IMR-90 (cell line): ENCODE measurements around the gene UTP14A. TPM values are rescaled to one million over a fixed set of nuclear protein-coding genes. Genes with fewer than 3 reads are reported as not detected.

Experiments used
- ATAC-seq: fragments of 200-7000 bp; cut with Tn5 transposase; 2 replicates; pipeline ENCODE4 v1.9.1; 2020; ENCODE audit warnings: low read depth, mild to moderate bottlenecking, moderate library complexity
- BruUV-seq: library from RNA; stranded (reverse); fragments of 400-500 nt; replicated peaks from 2 replicates; lab custom pipeline; 2021; lab: Mats Ljungman, UMichigan
- CTCF ChIA-PET: fragments of 300-600 bp; formaldehyde crosslinking; extraction: SDS; loops from one replicate; lab custom pipeline; 2021; ENCODE audit warnings: antibody characterized with exemption; lab: Yijun Ruan, JAX
- POLR2A ChIA-PET: fragments of 300-600 bp; sonication (Branson Sonifier 250); formaldehyde crosslinking; loops from one replicate; lab custom pipeline; 2022; ENCODE audit warnings: antibody characterized with exemption; ENCODE audit not compliant: unreplicated experiment; lab: Charles Lee
- DNase-seq: peaks from one replicate; pipeline ENCODE4 v3.0.0; 2013
- H2AFZ ChIP-seq: replicated peaks from 2 replicates; pipeline ENCODE3; 2013; ENCODE audit warnings: low read length, mild to moderate bottlenecking; ENCODE audit not compliant: poor library complexity
- H2AK5ac ChIP-seq: 2 replicates; pipeline ENCODE4 v1.6.1; 2013; ENCODE audit warnings: low read depth, low read length, inconsistent platforms
- H2AK9ac ChIP-seq: replicated peaks from 2 replicates; pipeline ENCODE3; 2013; ENCODE audit warnings: mild to moderate bottlenecking, low read depth, low read length, moderate library complexity; ENCODE audit not compliant: poor library complexity
- H2BK120ac ChIP-seq: 2 replicates; pipeline ENCODE4 v1.6.1; 2013; ENCODE audit warnings: low read depth, low read length, inconsistent platforms
- H2BK15ac ChIP-seq: 3 replicates; pipeline ENCODE4 v1.6.1; 2013; ENCODE audit warnings: low read depth, low read length, inconsistent platforms
- H2BK20ac ChIP-seq: 2 replicates; pipeline ENCODE4 v1.6.1; 2013; ENCODE audit warnings: low read depth, mild to moderate bottlenecking, inconsistent platforms, low read length, moderate library complexity
- H2BK5ac ChIP-seq: 2 replicates; pipeline ENCODE4 v1.6.1; 2013; ENCODE audit warnings: mild to moderate bottlenecking, low read depth, low read length, inconsistent platforms; ENCODE audit not compliant: poor library complexity, severe bottlenecking
- H3K14ac ChIP-seq: replicated peaks from 2 replicates; pipeline ENCODE4 v1.6.1; 2013; ENCODE audit warnings: low read depth, low read length, inconsistent platforms
- H3K18ac ChIP-seq: 2 replicates; pipeline ENCODE4 v1.6.1; 2013; ENCODE audit warnings: low read depth, low read length, control low read depth
- H3K23ac ChIP-seq: 2 replicates; pipeline ENCODE4 v1.6.1; 2013; ENCODE audit warnings: low read depth, low read length, inconsistent platforms
- H3K27ac ChIP-seq: 2 replicates; pipeline ENCODE4 v1.5.1; 2013; ENCODE audit warnings: mild to moderate bottlenecking, control low read depth, low read length; ENCODE audit not compliant: insufficient read depth
- H3K27me3 ChIP-seq: 2 replicates; pipeline ENCODE4 v1.6.1; 2013; ENCODE audit warnings: low read length; ENCODE audit not compliant: control insufficient read depth, insufficient read depth
- H3K36me3 ChIP-seq: 2 replicates; pipeline ENCODE4 v1.6.1; 2013; ENCODE audit warnings: low read length, mixed read lengths; ENCODE audit not compliant: control insufficient read depth, insufficient read depth
- H3K4ac ChIP-seq: 2 replicates; pipeline ENCODE4 v1.6.1; 2013; ENCODE audit warnings: low read depth, low read length, inconsistent platforms
- H3K4me1 ChIP-seq: 2 replicates; pipeline ENCODE4 v1.6.1; 2013; ENCODE audit warnings: low read length, mixed read lengths; ENCODE audit not compliant: control insufficient read depth, insufficient read depth
- H3K4me2 ChIP-seq: 2 replicates; pipeline ENCODE4 v1.6.1; 2013; ENCODE audit warnings: low read depth, mild to moderate bottlenecking, control low read depth, low read length, moderate library complexity
- H3K4me3 ChIP-seq: 2 replicates; pipeline ENCODE4 v1.5.1; 2013; ENCODE audit warnings: low read depth, mild to moderate bottlenecking, control low read depth, low read length, moderate library complexity; ENCODE audit not compliant: insufficient read depth
- H3K56ac ChIP-seq: 2 replicates; pipeline ENCODE4 v1.6.1; 2013; ENCODE audit warnings: low read length, inconsistent platforms; ENCODE audit not compliant: insufficient read depth; ENCODE audit errors: extremely low read depth
- H3K79me1 ChIP-seq, 2 experiments: 2 replicates each; pipeline ENCODE4 v1.6.1; 2013; ENCODE audit warnings: low read length in 2 of 2, inconsistent platforms in 1 of 2, low read depth in 1 of 2
- H3K9ac ChIP-seq: 2 replicates; pipeline ENCODE4 v1.6.1; 2013; ENCODE audit warnings: low read depth, low read length, control low read depth
- H3K9me1 ChIP-seq: 2 replicates; pipeline ENCODE4 v1.6.1; 2013; ENCODE audit warnings: low read length, inconsistent platforms; ENCODE audit not compliant: insufficient read depth
- H3K9me3 ChIP-seq: 2 replicates; pipeline ENCODE4 v1.6.1; 2013; ENCODE audit warnings: low read length; ENCODE audit not compliant: control insufficient read depth, insufficient read depth
- H4K20me1 ChIP-seq: 2 replicates; pipeline ENCODE4 v1.6.1; 2013; ENCODE audit warnings: low read length, inconsistent platforms; ENCODE audit not compliant: insufficient read depth
- H4K5ac ChIP-seq: 2 replicates; pipeline ENCODE4 v1.6.1; 2013; ENCODE audit warnings: mild to moderate bottlenecking, low read depth, low read length, control low read depth
- H4K8ac ChIP-seq, 2 experiments: 2 replicates each; pipeline ENCODE4 v1.6.1; 2013; ENCODE audit warnings: low read depth in 2 of 2, low read length in 2 of 2, control low read depth in 1 of 2, inconsistent platforms in 1 of 2
- H4K91ac ChIP-seq: 2 replicates; pipeline ENCODE4 v1.6.1; 2013; ENCODE audit warnings: low read depth, low read length, inconsistent platforms; ENCODE audit not compliant: insufficient read depth
- MAZ ChIP-seq: IDR thresholded peaks from 2 replicates; pipeline ENCODE4 v1.6.1; 2012; ENCODE audit warnings: low read depth, mild to moderate bottlenecking, low read length, improper control_type of control experiment, moderate library complexity, borderline replicate concordance
- WGBS, 2 experiments: methylation state at CpG; one replicate each; pipeline versions ENCODE4 v1.1.5 to v1.1.7; 2013; ENCODE audit warnings: missing lambda C conversion rate in 2 of 2; ENCODE audit not compliant: insufficient read length in 1 of 2; ENCODE audit errors: extremely low coverage in 2 of 2; 5-methylcytosine and 5-hydroxymethylcytosine counted together
- dilution Hi-C: fragments of 300-500 bp; cut with HindIII; formaldehyde crosslinking; loops from one replicate; pipeline ENCODE4 v1.14.3; 2018; ENCODE audit warnings: low sequenced_read_pairs; ENCODE audit not compliant: unreplicated experiment
- in situ Hi-C: fragments of 300-500 bp; cut with MboI; formaldehyde crosslinking; loops from 3 replicates; pipeline ENCODE4 v1.14.3; 2019; ENCODE audit warnings: low sequenced_read_pairs, inconsistent platforms, mixed read lengths
- intact Hi-C: fragments of 100-400 bp; cut with micrococcal nuclease; formaldehyde crosslinking; loops from 2 replicates; pipeline ENCODE4 v1.10.0; 2022
- polyA plus RNA-seq, 3 experiments: library from polyadenylated mRNA; depleted of rRNA; stranded (reverse); fragments of >200 nt; gene quantifications; 2 replicates each; pipeline ENCODE4 v1.2.3, GENCODE V29; 2012; ENCODE audit warnings: low replicate concordance in 1 of 3
- total RNA-seq: library from RNA; depleted of rRNA; stranded (reverse); fragments of >200 nt; gene quantifications from 2 replicates; pipeline ENCODE4 v1.2.3, GENCODE V29; 2012

Gene UTP14A
- total and polyA plus RNA-seq, 2 of the 4 experiments (the other 2 are of a cell fraction), result 13.8 to 15.2 TPM

DNA sequence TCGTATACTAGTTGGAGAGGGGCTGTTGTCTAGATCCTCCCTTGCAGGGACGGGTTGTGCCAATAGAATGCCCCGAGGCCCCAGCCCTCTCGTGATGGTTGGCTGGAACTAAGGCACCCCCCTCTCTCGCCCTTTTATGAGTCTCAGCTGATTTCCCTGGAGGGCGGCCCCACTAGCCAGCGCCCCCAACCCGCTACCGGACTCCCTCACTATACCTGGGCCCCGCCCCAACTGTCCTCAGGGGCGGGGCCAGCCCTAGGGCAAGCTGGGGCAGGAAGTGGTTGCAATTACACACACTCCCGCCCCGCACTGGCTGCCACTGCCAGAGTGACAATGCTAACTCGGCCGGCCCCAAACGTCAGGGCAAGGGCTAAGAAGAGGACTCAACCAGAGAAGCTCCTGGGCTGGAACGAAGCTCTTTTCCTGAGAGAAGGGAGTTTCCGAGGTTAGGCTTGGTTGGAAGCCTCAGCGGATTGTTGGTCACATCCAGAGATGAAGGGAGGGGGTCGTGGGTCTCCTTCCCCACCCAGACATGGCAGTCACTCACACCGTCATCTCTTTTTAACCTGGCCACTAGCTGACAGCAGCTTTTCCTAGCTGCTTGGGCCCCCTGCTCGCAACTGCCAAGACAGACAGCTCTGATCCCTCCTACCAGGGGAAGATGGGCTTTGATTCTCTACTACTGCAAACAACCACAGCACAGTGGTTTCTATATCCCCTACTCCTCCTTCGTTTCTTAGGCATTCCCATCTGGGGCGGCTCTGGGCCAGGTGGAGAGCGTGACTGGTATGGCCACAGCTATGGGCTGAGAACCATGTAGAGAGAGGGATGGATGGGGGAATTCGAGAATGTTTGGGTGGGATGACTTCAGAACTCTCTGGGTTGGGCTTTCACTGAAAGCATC lies 55.5 kb downstream of the UTP14A start:
- Histone ChIP-seq H2AK5ac (no peak overlapping the region), H3K36me3 (no peaks in the 10 kb centered on the region), H3K27ac (no peak overlapping the region), H4K20me1 (no peaks in the 10 kb centered on the region), H3K9me3 (no peaks in the 10 kb centered on the region), H2BK5ac (no peak overlapping the region), H3K18ac (no peak overlapping the region), H4K5ac (no peak overlapping the region), H3K4me1 (peaks cover 6% of the 10 kb centered on the region; the same call in 1 of the 2 replicates), H2BK20ac (no peak overlapping the region), H3K4ac (no peak overlapping the region), H3K9ac (no peak overlapping the region), H4K8ac (0 out of 4 replicates have a peak overlapping the region, but pooled peaks of 1 of the 2 experiments have one; percentile 29), H4K91ac (no peak overlapping the region), H3K56ac (no peak overlapping the region), H3K79me1 (no peaks in the 10 kb centered on the region), H3K14ac (no peak overlapping the region), H3K4me2 (no peak overlapping the region), H3K9me1 (no peaks in the 10 kb centered on the region), H3K23ac (no peak overlapping the region), H2AK9ac (no peak overlapping the region), H3K27me3 (peaks cover 5% of the 10 kb centered on the region), H3K4me3 (no peak overlapping the region), H2BK15ac (no peak overlapping the region), H2AFZ (peak overlapping the region; percentile 71), H2BK120ac (no peak overlapping the region)
- no peak for DNase-seq
- no peak for TF ChIP-seq MAZ
- BruUV-seq, result no TSS peak
- CTCF ChIA-PET, result no interaction called here
- POLR2A ChIA-PET, result interaction anchor here (0.6 kb wide), 1 partner anchor 11 kb away, joined by 5 read pairs; no protein-coding TSS in a partner anchor
- dilution Hi-C loops, result no loop called here
- WGBS, 2 experiments, result 28% methylated on average over 11 of the region's 26 CpGs; no CpG with 5 or more reads in 1 of the 2 experiments
- intact Hi-C loops, result no loop called here
- ATAC-seq, result no peak
- in situ Hi-C loops, result no loop called here
